H4 (cell line): ENCODE results near the gene WDR64. TPM values are rescaled to one million over a fixed set of nuclear protein-coding genes. Genes with fewer than 3 reads are reported as not detected.
A peak's percentile ranks its signal among the peaks of the same experiment; 100 is the strongest.
"Not testable (repeated sequence)": the region's sequence is repeated elsewhere in the genome, so short reads cannot be mapped to it uniquely, and the experiment has no call there.

Experiments used
- DNase-seq: peaks from one replicate; pipeline ENCODE4 v3.0.0-alpha.2; 2015; ENCODE audit warnings: low spot score
- total RNA-seq: library from RNA; depleted of rRNA; stranded (reverse); fragments of >200 nt; shearing (Covaris generic); gene quantifications from 2 replicates; pipeline ENCODE4 v1.2.3, GENCODE V29; 2014

Gene WDR64
- total RNA-seq, 1 experiment from 2014 or later = not detected

GRCh38 chr1:241658081-241658793, 6.2 kb downstream of the WDR64 start:
- DNase-seq = peak; percentile 14

DNA sequence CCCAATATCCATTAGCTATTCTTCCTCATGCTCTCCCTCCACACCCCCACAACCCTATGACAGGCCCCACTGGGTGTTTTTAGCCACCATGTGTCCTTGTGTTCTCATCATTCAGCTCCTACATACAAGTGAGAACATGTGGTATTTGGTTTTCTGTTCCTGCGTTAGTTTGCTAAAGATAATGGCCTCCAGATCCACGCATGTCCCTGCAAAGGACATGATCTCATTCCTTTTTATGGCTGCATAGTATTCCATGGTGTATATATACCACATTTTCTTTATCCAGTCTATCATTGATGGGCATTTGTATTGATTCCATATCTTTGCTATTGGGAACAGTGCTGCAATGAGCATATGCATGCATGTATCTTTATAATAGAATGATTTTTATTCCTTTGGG, 6.9 kb downstream of the WDR64 start:
- DNase-seq = not testable (repeated sequence)

GRCh38 chr1:241660424-241660972, 8.4 kb downstream of the WDR64 start:
- no peak for DNase-seq

DNA sequence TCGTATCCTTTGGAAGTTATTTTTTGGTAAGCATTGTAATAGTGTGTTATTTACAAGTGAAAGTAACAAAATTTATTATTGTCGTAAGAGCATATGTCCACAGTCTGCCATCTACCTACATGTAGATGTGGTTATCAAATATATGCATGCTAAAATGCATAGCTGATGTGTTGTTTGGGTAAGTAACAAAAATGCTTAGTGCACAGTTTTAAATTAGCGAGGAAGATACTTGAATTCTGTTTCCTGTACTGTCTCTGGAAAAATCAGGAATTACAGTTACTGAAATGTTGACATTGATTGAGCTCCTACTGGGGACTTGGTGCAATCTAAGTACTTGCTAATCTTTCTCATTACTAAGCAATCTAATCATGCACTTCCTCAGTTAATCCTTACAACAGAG, 14.3 kb downstream of the WDR64 start:
- no peak for DNase-seq

GRCh38 chr1:241672301-241672700, 20.2 kb downstream of the WDR64 start:
- no peak for DNase-seq

DNA sequence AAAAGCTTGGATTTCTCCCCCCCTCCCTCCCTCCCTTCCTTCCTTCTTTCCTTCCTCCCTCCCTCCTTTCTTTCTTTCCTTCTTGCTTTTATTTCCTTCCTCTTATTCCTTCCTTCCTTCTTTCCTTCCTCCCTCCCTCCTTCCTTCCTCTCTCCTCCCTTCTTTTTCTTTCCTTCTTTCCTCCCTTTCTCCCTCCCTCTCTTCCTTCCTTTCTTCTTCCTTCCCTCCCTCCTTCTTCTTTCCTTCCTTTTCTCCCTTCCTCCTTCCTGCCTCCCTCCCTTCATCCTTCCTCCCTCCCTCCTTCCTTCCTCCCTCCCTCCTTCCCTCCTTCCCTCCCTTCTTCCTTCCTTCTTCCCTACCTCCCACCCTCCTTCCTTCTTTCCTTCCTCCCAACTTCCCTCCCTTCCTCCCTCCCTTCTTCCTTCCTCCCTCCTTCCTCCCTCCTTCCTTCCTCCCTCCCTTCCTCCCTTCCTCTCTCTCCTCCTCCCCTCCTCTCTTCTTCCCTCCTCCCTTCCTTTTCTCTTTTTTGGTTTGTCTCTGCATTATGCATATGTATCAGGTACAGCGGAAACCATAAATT, 22.8 kb downstream of the WDR64 start:
- no peak for DNase-seq

DNA sequence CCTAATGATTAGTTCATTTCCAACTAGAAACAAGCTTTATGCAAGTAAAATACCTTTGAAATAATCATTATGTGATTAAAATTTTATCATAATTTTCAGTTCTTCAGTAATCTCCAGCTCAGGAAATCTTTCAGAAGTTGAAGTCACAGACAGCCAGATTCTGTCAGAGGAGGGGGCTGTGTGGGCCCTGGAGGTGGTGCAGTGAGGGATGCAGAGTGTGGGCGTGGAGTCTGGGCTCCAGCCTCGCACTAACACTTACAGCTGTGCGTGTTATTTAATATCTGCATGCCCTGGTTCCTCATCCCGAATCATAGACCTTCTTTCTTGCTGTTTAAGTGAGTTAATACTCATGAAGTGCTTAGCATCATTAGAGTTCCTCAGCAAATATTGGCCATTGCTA, 23.9 kb downstream of the WDR64 start:
- no peak for DNase-seq

DNA sequence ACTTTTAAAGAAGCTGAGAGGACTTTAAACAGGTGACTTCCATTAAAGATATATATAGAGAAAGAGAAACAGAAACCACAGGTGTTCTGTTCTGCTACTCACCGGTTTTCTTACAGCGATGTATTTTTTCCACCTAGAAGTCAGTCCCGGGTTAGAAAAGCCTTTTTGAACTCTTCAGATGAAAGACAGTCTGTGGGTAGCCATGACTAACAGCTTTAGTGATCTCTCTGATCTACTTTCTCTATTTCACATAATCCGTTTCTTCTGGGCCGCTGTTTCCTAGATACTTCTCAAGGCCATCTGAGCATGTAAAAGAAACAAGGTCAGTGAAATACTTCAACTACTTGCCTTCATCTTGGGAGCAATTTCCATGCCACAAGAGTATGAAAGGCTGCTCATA, 25.1 kb downstream of the WDR64 start:
- no peak for DNase-seq

DNA sequence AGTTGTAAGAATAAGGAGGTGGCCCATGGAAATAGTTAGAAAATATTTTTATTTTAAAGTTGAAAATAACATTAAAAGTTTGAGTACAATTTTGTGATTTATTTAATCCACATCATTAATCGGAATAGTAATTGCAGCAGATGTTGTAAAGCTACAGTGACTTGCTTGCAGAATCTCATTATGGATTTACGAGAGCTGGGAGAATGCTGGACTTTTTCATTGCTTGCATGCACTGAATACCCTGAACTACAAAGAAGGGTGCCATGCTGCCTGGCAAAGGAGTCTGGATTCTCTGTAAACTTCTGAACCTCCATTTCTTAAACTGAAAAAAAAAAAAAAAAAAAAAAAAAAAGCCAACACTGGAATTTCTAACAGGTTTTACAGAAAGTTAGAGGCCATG, 26.5 kb downstream of the WDR64 start:
- no peak for DNase-seq

DNA sequence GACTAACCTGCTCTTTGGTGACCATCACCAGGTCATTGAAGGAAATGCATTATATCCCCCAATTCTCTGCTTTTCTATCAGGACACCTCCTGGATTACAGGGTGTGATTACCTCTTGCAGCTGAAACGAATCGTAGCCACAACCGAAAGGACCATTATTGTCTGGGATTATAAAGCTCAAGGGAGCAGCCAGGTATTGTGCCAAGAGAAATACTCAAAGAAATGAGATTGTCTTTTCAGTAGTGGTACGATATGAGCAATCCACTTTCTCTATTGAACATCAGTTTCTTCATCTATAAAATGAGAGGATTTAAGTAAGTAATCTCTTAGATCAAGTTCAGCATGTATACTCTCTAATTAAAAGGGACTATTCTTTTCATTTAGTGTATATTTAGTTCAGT, 27.3 kb downstream of the WDR64 start:
- no peak for DNase-seq

DNA sequence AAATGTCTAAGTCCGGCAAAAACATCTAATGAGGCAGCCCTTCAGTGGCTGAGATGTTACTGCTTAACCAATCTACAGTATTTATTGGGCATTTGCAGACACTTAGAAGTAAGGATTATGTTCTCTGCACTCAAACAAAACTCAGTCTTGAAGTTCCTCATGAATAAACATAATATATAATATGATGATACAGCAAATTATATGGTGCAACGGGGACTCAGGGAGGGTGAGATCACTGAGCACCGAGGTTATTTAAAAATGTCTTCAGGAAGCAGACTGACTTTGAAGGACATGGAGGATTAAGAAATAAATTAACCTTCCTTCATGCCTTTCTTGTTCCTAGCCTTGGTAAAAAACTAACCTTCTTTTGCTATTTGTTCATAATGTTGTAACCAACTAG, 27.9 kb downstream of the WDR64 start:
- DNase-seq = no peak

- DNase-seq = not testable (repeated sequence)
Measured at GRCh38 chr1:241681861-241682448, 29.9 kb downstream of the WDR64 start.

- DNase-seq = no peak
Measured at GRCh38 chr1:241682921-241683320, 30.8 kb downstream of the WDR64 start.

- no peak for DNase-seq
Measured at GRCh38 chr1:241684108-241684507, 32.0 kb downstream of the WDR64 start.

DNA sequence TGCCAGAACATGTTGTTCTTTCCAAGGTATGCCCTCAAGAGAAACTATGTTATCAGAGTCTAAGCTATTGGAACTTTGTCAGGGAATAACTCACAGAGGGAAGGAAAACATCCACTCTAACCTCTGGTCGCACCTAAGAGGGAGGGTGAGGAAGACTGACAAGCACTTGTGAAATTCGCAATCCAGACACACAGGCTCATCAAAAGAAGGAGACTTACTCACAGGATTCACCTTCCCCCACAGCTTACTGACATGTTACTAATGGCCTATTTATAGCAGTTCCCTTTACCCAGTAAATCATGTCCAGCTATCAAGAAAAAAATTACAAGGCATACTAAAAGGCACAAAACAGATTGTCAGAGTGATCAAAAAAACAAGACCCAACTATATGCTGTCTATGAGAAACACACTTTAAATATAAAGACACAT, 36.9 kb downstream of the WDR64 start:
- no peak for DNase-seq

GRCh38 chr1:241695246-241696171, 43.4 kb downstream of the WDR64 start:
- DNase-seq = peak; percentile 11

DNA sequence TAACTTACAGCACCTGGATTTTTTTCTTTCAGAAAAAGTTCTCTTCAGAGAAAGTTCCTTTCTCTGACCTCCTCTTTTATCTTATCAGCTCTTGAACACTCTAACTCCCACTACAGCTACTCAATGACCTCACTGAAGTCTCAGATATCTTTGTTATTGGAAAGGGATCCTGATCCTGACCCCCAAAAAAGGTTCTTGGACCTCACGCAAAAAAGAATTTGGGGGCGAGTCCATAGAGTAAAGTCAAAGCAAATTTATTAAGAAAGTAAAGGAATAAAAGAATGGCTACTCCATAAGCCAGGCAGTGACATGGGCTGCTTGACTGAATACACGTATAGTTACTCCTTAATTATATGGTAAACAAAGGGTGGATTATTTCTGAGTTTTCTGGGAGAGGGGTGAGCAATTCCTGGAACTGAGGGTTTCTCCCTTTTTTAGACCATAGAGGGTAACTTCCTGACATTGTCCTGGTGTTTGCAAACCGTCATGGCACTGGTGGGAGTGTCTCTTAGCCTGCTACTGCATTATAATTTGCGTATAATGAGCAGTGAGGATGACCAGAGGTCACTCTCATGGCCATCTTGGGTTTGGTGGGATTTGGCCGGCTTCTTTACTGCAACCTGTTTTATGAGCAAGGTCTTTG, 44.2 kb downstream of the WDR64 start:
- no peak for DNase-seq

GRCh38 chr1:241696815-241697639, 44.9 kb downstream of the WDR64 start:
- DNase-seq = no peak

GRCh38 chr1:241697640-241698018, 45.5 kb downstream of the WDR64 start:
- DNase-seq = no peak

- no peak for DNase-seq
Measured at GRCh38 chr1:241698177-241698576, 46.1 kb downstream of the WDR64 start.
